ENCODE measurements around the gene SPEG. TPM values are rescaled to one million over a fixed set of nuclear protein-coding genes. Genes with fewer than 3 reads are reported as not detected.
A peak's percentile ranks its signal among the peaks of the same experiment; 100 is the strongest.

The SPEG gene
- total RNA-seq, 2 donors from 2014 or later = 175 to 217 TPM

- intact Hi-C loops (cut with DNase I) = loop anchor here (2.0 to 10.0 kb wide), 3 partner anchors 95 to 145 kb away; no protein-coding TSS in a partner anchor
Observed at GRCh38 chr2:219543596-219544358, 109.1 kb downstream of the SPEG start, which contains the start of the genes CHPF and TMEM198. TSS of gene CHPF (minus strand) at chr2:219543809. CDS start at chr2:219543538, 271 bp downstream. TSS of gene TMEM198 (plus strand) at chr2:219544028. CDS start at chr2:219544728, 700 bp downstream.

DNA sequence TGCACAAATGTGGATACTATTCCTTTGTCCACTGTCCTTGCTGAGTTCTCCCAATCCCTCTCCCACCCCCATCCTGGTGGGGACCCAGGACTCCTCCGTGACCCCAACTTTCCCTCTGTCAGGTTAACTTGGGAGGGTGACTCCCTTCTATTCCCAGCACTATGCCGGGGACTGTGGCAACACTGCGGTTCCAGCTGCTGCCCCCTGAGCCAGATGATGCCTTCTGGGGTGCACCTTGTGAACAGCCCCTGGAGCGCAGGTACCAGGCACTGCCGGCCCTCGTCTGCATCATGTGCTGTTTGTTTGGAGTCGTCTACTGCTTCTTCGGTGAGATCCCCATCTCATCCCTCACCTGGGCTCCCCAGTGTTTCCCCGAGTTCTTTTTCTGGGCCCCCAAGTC lies 109.9 kb downstream of the SPEG start:
- intact Hi-C loops (cut with DNase I) = loop anchor here (2.0 to 10.0 kb wide), 2 partner anchors 94 to 100 kb away; no protein-coding TSS in a partner anchor

More at GRCh38 chr2:219543596-219544358, 109.1 kb downstream of the SPEG start, which contains the start of the genes CHPF and TMEM198:
- peak; percentile 100 for DNase-seq (ENCODE audit: low spot score)

GRCh38 chr2:219545295-219545942 lies 110.8 kb downstream of the SPEG start:
- DNase-seq (ENCODE audit: low spot score) = no peak
- intact Hi-C loops (cut with DNase I) = loop anchor here (2.0 to 10.0 kb wide), 2 partner anchors 93 to 99 kb away; no protein-coding TSS in a partner anchor

More for the DNA sequence above, 109.9 kb downstream of the SPEG start:
- DNase-seq (ENCODE audit: low spot score) = no peak

- intact Hi-C loops (cut with DNase I) = loop anchor here (2.0 to 10.0 kb wide), 2 partner anchors 93 to 99 kb away; no protein-coding TSS in a partner anchor
- DNase-seq (ENCODE audit: low spot score) = no peak
Observed at GRCh38 chr2:219545943-219546352, 111.3 kb downstream of the SPEG start.

DNA sequence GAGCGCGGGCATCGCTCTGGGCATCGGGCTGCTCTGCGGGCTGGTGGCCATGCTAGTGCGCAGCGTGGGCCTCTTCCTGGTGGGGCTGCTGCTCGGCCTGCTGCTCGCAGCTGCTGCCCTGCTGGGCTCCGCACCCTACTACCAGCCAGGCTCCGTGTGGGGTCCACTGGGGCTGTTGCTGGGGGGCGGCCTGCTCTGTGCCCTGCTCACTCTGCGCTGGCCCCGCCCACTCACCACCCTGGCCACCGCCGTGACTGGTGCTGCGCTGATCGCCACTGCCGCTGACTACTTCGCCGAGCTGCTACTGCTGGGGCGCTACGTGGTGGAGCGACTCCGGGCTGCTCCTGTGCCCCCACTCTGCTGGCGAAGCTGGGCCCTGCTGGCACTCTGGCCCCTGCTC lies 113.0 kb downstream of the SPEG start:
- DNase-seq (ENCODE audit: low spot score) = no peak

More for the DNA sequence above, 113.0 kb downstream of the SPEG start:
- intact Hi-C loops (cut with DNase I) = loop anchor here in 1 of 2 donors (10.0 kb wide), 1 partner anchor 97 kb away; no protein-coding TSS in a partner anchor

Other genes with a start within 250 kb of the SPEG start
- gene ZFAND2B, start 228.1 kb upstream of the SPEG start, total RNA-seq = 10 to 100 TPM; 33.8 to 34.7 TPM
- gene ABCB6, start 215.9 kb upstream of the SPEG start, total RNA-seq = 10 to 100 TPM; 16.0 to 24.2 TPM
- gene ATG9A, start 205.2 kb upstream of the SPEG start, total RNA-seq = 10 to 100 TPM; 28.5 to 38.5 TPM
- 10 to 100 TPM; 11.5 to 24.2 TPM for gene ANKZF1, start 205.0 kb upstream of the SPEG start, total RNA-seq
- 1 to 10 TPM; 5.3 to 7.5 TPM for gene GLB1L, start 189.4 kb upstream of the SPEG start, total RNA-seq
- 10 to 100 TPM; 15.8 to 16.5 TPM for gene STK16, start 189.4 kb upstream of the SPEG start, total RNA-seq
- gene TUBA4B, start 181.6 kb upstream of the SPEG start, total RNA-seq = not detected
- gene TUBA4A, start 180.9 kb upstream of the SPEG start, total RNA-seq = 10 to 100 TPM; 25.6 to 25.9 TPM
- gene DNAJB2, start 155.5 kb upstream of the SPEG start, total RNA-seq = 10 to 100 TPM; 42.0 to 45.7 TPM
- gene PTPRN, start 125.4 kb upstream of the SPEG start, total RNA-seq = not detected
- gene RESP18, start 102.1 kb upstream of the SPEG start, total RNA-seq = not detected
- gene DNPEP, start 46.9 kb upstream of the SPEG start, total RNA-seq = 10 to 100 TPM; 41.9 to 44.0 TPM
- gene DES, start 16.5 kb upstream of the SPEG start, total RNA-seq = 1,000 to 10,000 TPM; 6,561 to 7,652 TPM
- gene GMPPA, start 64.0 kb downstream of the SPEG start, total RNA-seq = 10 to 100 TPM; 33.9 to 42.8 TPM
- gene ASIC4, start 79.6 kb downstream of the SPEG start, total RNA-seq = under 1 TPM in 1 of 2 donors, not detected in 1; 0.38 TPM
- gene CHPF, start 109.0 kb downstream of the SPEG start, total RNA-seq = 10 to 100 TPM; 42.9 to 51.1 TPM
- gene TMEM198, start 109.2 kb downstream of the SPEG start, total RNA-seq = 1 to 10 TPM; 3.0 to 3.2 TPM
- 10 to 100 TPM; 40.7 to 57.7 TPM for gene OBSL1, start 136.7 kb downstream of the SPEG start, total RNA-seq
- gene INHA, start 137.5 kb downstream of the SPEG start, total RNA-seq = under 1 TPM in 1 of 2 donors, not detected in 1; 0.37 TPM
- gene STK11IP, start 163.0 kb downstream of the SPEG start, total RNA-seq = 10 to 100 TPM; 18.6 to 22.4 TPM
- gene SLC4A3, start 192.8 kb downstream of the SPEG start, total RNA-seq = 10 to 100 TPM in 1 of 2 donors, 1 to 10 TPM in 1; 6.2 to 10.1 TPM